Endodermal cell (in vitro differentiated cells): ENCODE results near the gene SPARC. TPM values are rescaled to one million over a fixed set of nuclear protein-coding genes. Genes with fewer than 3 reads are reported as not detected.

Experiments used
- DNase-seq: peaks from one replicate; pipeline ENCODE4 v3.0.0-alpha.2; 2017
- H3K27ac ChIP-seq: 2 replicates; pipeline ENCODE4 v1.5.1; 2013; ENCODE audit warnings: mild to moderate bottlenecking, low read depth, low read length, moderate library complexity
- H3K27me3 ChIP-seq: 2 replicates; pipeline ENCODE4 v1.6.1; 2013; ENCODE audit warnings: mild to moderate bottlenecking, low read length, moderate library complexity; ENCODE audit not compliant: insufficient read depth, control insufficient read depth, poor library complexity, severe bottlenecking
- H3K36me3 ChIP-seq: 2 replicates; pipeline ENCODE4 v1.7.0; 2013; ENCODE audit warnings: mild to moderate bottlenecking, low read length, moderate library complexity; ENCODE audit not compliant: control insufficient read depth, insufficient read depth
- H3K4me1 ChIP-seq: one replicate; pipeline ENCODE4 v1.7.0; 2013; ENCODE audit warnings: low read length; ENCODE audit not compliant: control insufficient read depth, insufficient read depth
- H3K4me3 ChIP-seq: 2 replicates; pipeline ENCODE4 v1.5.1; 2013; ENCODE audit warnings: mild to moderate bottlenecking, low read length, moderate library complexity
- H3K9ac ChIP-seq: 2 replicates; pipeline ENCODE4 v1.6.1; 2013; ENCODE audit warnings: mild to moderate bottlenecking, low read length, moderate library complexity; ENCODE audit not compliant: poor library complexity, severe bottlenecking; ENCODE audit errors: extremely low read depth
- H3K9me3 ChIP-seq: 2 replicates; pipeline ENCODE4 v1.6.1; 2013; ENCODE audit warnings: mild to moderate bottlenecking, low read length, moderate library complexity; ENCODE audit not compliant: control insufficient read depth
- H3K27ac Mint-ChIP-seq: 2 replicates; pipeline ENCODE4 v1.8.0; 2020; ENCODE audit warnings: mixed read lengths
- H3K27me3 Mint-ChIP-seq: 2 replicates; pipeline ENCODE4 v1.8.0; 2021; ENCODE audit warnings: mild to moderate bottlenecking, mixed read lengths; ENCODE audit not compliant: insufficient read depth
- H3K36me3 Mint-ChIP-seq: 2 replicates; pipeline ENCODE4 v1.8.0; 2020; ENCODE audit warnings: low read depth, mixed read lengths
- H3K4me1 Mint-ChIP-seq: 2 replicates; pipeline ENCODE4 v1.8.0; 2020; ENCODE audit warnings: mixed read lengths
- H3K4me3 Mint-ChIP-seq: 2 replicates; pipeline ENCODE4 v1.8.0; 2020; ENCODE audit warnings: mild to moderate bottlenecking, moderate library complexity, mixed read lengths
- H3K9me3 Mint-ChIP-seq: 2 replicates; pipeline ENCODE4 v1.8.0; 2020; ENCODE audit warnings: mild to moderate bottlenecking, mixed read lengths
- WGBS, 2 experiments: methylation state at CpG; one replicate each; pipeline versions ENCODE4 v1.1.5 to v1.1.7; 2013; ENCODE audit warnings: missing lambda C conversion rate in 2 of 2, mixed read lengths in 1 of 2; ENCODE audit not compliant: insufficient coverage in 1 of 2, insufficient read length in 1 of 2; 5-methylcytosine and 5-hydroxymethylcytosine counted together
- total RNA-seq, 2 donors: library from RNA; stranded (reverse); fragmentation: NEBNext Ultra II Directional in 1 of 2; extraction: Animal tissue kit (Norgen Biotek cat#: 25700) in 1 of 2; gene quantifications; 2 replicates in 1 of 2; 3 replicates in 1 of 2; pipeline ENCODE4 v1.2.1, GENCODE V29; 2021
- TF ChIP-seq, protein P1 (sequence below): fragments of 200-600 bp; sonication (generic); conservative IDR thresholded peaks from 2 replicates; pipeline ENCODE4 v1.5.0; 2021; ENCODE audit warnings: antibody characterized with exemption, mild to moderate bottlenecking

SPARC gene
- total RNA-seq, 2 donors from 2014 or later, result 523 to 643 TPM

DNA sequence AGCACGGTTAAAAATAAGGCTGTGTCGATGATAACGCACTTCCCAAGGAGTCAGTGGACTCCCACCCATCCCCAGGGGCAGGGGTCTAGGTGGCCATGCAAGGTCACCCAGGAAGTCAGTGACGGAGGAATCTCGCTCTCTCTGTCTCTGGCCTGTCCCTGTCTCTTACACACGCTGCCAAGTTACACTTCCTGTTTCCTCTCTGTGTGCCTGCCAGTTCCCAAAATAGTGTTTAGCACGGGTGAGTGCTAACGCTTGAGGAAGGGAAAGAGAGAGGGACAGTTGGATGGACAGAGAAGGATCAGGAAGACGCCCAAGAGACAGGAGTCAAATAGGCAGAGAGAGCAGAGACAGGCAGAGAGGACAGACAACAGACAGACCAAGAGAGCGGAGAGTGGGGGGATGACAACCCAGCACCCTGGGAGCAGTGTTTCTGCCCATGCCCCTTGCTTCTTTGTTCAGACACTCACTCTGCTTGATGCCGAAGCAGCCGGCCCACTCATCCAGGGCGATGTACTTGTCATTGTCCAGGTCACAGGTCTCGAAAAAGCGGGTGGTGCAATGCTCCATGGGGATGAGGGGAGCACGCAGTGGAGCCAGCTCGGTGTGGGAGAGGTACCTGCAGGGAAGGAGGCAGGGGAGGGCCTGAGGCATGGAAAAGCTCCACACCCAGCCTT, 23.0 kb downstream of the SPARC start:
- Histone ChIP-seq H3K27me3 (no peaks in the 10 kb centered on the region), H3K9me3 (no peaks in the 10 kb centered on the region), H3K27ac (no peak overlapping the region), H3K4me3 (no peak overlapping the region), H3K4me1 (peaks cover 18% of the 10 kb centered on the region), H3K9ac (no peak overlapping the region), H3K36me3 (peaks cover 74% of the 10 kb centered on the region)
- TF ChIP-seq, protein P1, sequence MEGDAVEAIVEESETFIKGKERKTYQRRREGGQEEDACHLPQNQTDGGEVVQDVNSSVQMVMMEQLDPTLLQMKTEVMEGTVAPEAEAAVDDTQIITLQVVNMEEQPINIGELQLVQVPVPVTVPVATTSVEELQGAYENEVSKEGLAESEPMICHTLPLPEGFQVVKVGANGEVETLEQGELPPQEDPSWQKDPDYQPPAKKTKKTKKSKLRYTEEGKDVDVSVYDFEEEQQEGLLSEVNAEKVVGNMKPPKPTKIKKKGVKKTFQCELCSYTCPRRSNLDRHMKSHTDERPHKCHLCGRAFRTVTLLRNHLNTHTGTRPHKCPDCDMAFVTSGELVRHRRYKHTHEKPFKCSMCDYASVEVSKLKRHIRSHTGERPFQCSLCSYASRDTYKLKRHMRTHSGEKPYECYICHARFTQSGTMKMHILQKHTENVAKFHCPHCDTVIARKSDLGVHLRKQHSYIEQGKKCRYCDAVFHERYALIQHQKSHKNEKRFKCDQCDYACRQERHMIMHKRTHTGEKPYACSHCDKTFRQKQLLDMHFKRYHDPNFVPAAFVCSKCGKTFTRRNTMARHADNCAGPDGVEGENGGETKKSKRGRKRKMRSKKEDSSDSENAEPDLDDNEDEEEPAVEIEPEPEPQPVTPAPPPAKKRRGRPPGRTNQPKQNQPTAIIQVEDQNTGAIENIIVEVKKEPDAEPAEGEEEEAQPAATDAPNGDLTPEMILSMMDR, result no peak
- WGBS, 2 experiments, result 90 to 99% methylated on average over 12 to 17 of the region's 17 CpGs
- Mint-ChIP-seq H3K9me3 (no peaks in the 10 kb centered on the region), H3K27ac (peak overlapping the region; percentile 26), H3K4me3 (no peak overlapping the region), H3K27me3 (no peaks in the 10 kb centered on the region), H3K36me3 (peaks cover 61% of the 10 kb centered on the region), H3K4me1 (peaks cover 15% of the 10 kb centered on the region)
- no peak for DNase-seq

DNA sequence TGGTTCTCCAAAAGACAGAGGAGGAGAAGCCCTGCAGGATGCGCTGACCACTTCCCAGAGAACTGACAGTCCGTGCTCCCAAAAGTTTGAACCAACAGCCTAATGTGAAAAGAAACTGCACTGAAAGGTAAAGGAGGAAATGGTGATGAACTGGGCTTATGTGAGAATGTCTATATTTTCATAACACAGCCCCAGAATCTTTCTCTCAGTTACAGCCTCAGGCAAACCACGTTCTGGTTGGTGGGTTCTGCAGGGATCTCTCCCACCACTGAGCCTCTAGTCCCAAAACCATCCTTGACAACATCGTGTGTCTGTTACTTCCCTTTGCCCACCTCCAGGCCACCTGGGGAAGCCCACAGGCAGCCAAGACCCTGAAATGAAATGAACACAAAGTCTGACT, 23.9 kb downstream of the SPARC start:
- Histone ChIP-seq H3K27ac (no peak overlapping the region), H3K4me1 (peaks cover 18% of the 10 kb centered on the region), H3K4me3 (no peak overlapping the region), H3K36me3 (peaks cover 67% of the 10 kb centered on the region), H3K27me3 (no peaks in the 10 kb centered on the region), H3K9me3 (no peaks in the 10 kb centered on the region), H3K9ac (no peak overlapping the region)
- Mint-ChIP-seq H3K36me3 (peaks cover 52% of the 10 kb centered on the region), H3K9me3 (no peaks in the 10 kb centered on the region), H3K4me3 (no peak overlapping the region), H3K27ac (no peak overlapping the region), H3K4me1 (peaks cover 15% of the 10 kb centered on the region), H3K27me3 (no peaks in the 10 kb centered on the region)
- no peak for DNase-seq
- 88 to 92% methylated on average over 2 to 4 of the region's 4 CpGs for WGBS, 2 experiments
- TF ChIP-seq, protein P1, result no peak

DNA sequence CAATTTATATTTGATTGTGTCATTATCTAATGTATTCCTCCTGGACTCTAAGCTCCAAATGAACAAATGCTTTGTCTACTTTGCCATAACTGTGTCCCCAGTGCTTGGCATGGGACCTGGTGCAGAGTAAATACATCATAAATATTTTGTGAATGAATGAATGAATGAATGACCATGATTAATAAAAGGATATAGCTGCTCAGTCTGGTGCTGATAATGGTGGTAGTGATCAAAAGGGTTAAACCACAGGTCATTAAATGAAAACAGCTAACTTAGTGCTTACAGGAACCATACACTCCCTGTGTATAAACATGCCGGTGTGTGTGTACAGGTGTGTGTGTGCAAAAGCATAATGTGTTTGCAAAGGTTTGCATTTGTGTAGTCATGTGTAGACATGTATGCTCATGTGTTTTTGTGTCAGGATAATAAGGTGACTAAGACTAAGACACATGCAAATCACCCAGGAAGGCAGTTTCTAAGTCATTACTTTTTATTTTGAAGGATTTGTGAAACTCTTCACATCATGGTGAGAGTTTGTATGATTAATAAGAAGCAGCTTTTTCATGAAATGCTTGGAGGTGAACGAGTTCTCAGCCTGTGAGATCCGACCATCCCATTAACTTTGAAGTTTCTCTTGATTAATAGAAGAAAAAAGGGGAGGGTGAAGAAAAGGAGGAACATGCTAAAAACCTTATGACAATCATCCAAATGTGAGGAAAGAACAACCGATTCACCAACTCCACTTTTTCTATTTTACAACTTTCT, 24.6 kb downstream of the SPARC start:
- no peaks in the 10 kb centered on the region for H3K9me3 ChIP-seq
- TF ChIP-seq, protein P1, result no peak
- H3K27ac Mint-ChIP-seq, result no peak overlapping the region
- H3K9me3 Mint-ChIP-seq, result no peaks in the 10 kb centered on the region
- peaks cover 18% of the 10 kb centered on the region for H3K4me1 ChIP-seq
- 90 to 91% methylated on average over 2 to 4 of the region's 4 CpGs for WGBS, 2 experiments
- H3K27me3 Mint-ChIP-seq, result no peaks in the 10 kb centered on the region
- H3K4me1 Mint-ChIP-seq, result peaks cover 15% of the 10 kb centered on the region
- H3K36me3 ChIP-seq, result peaks cover 61% of the 10 kb centered on the region
- peaks cover 47% of the 10 kb centered on the region for H3K36me3 Mint-ChIP-seq
- H3K9ac ChIP-seq, result no peak overlapping the region
- no peak for DNase-seq
- no peaks in the 10 kb centered on the region for H3K27me3 ChIP-seq
- H3K27ac ChIP-seq, result no peak overlapping the region
- no peak overlapping the region for H3K4me3 Mint-ChIP-seq
- no peak overlapping the region for H3K4me3 ChIP-seq
